GM19397 (cell line): Measurements from ENCODE around the gene OTUD5.
"Not testable (repeated sequence)": the region's sequence is repeated elsewhere in the genome, so short reads cannot be mapped to it uniquely, and the experiment has no call there.

Experiments
- ATAC-seq: cut with Tn5 transposase; IDR thresholded peaks from one replicate; pipeline ENCODE4 v1.9.1; 2021; ENCODE audit warnings: mild to moderate bottlenecking, moderate library complexity; ENCODE audit not compliant: unreplicated experiment

OTUD5 gene

GRCh38 chrX:48957477-48957826 is at the start of gene OTUD5:
TSS of gene OTUD5 (minus strand) at chrX:48957607. CDS start at chrX:48957570, 37 bp downstream.
- peak; percentile 43 for ATAC-seq

GRCh38 chrX:49003696-49004095 is 46.3 kb upstream of the OTUD5 start:
- ATAC-seq, result no peak

GRCh38 chrX:49002091-49002935 is 44.9 kb upstream of the OTUD5 start, which contains the start of gene GRIPAP1:
TSS of gene GRIPAP1 (minus strand) at chrX:49002264. CDS start at chrX:49002229, 35 bp downstream.
- peak; percentile 87 for ATAC-seq

- peak; percentile 25 for ATAC-seq
Observed at GRCh38 chrX:49001521-49002090, 44.2 kb upstream of the OTUD5 start.

GRCh38 chrX:49000636-49001035 is 43.2 kb upstream of the OTUD5 start:
- no peak for ATAC-seq

- ATAC-seq, result no peak
Observed at GRCh38 chrX:48999030-48999429, 41.6 kb upstream of the OTUD5 start.

- ATAC-seq, result no peak
Observed at GRCh38 chrX:48998391-48998790, 41.0 kb upstream of the OTUD5 start.

- no peak for ATAC-seq
Observed at GRCh38 chrX:48997865-48998264, 40.5 kb upstream of the OTUD5 start.

- no peak for ATAC-seq
Observed at GRCh38 chrX:48997455-48997854, 40.0 kb upstream of the OTUD5 start.

GRCh38 chrX:48996969-48997368 is 39.6 kb upstream of the OTUD5 start:
- no peak for ATAC-seq

- no peak for ATAC-seq
Observed at GRCh38 chrX:48992341-48992740, 34.9 kb upstream of the OTUD5 start.

GRCh38 chrX:48989483-48989882 is 32.1 kb upstream of the OTUD5 start:
- ATAC-seq, result no peak

GRCh38 chrX:48983896-48984295 is 26.5 kb upstream of the OTUD5 start:
- no peak for ATAC-seq

- ATAC-seq, result no peak
Observed at GRCh38 chrX:48983081-48983480, 25.7 kb upstream of the OTUD5 start.

GRCh38 chrX:48981178-48981577 is 23.8 kb upstream of the OTUD5 start:
- ATAC-seq, result no peak

- ATAC-seq, result not testable (repeated sequence)
Observed at GRCh38 chrX:48980341-48980740, 22.9 kb upstream of the OTUD5 start.

GRCh38 chrX:48978226-48978625 is 20.8 kb upstream of the OTUD5 start:
- ATAC-seq, result no peak

GRCh38 chrX:48976086-48976485 is 18.7 kb upstream of the OTUD5 start:
- no peak for ATAC-seq

GRCh38 chrX:48975541-48975940 is 18.1 kb upstream of the OTUD5 start:
- ATAC-seq, result no peak

GRCh38 chrX:48975041-48975440 is 17.6 kb upstream of the OTUD5 start:
- ATAC-seq, result no peak

- ATAC-seq, result no peak
Observed at GRCh38 chrX:48974574-48974973, 17.2 kb upstream of the OTUD5 start.

- no peak for ATAC-seq
Observed at GRCh38 chrX:48974033-48974432, 16.6 kb upstream of the OTUD5 start.
